ENCODE measurements around the gene ASCL5.
A peak's percentile ranks its signal among the peaks of the same experiment; 100 is the strongest.

ASCL5 gene

DNA sequence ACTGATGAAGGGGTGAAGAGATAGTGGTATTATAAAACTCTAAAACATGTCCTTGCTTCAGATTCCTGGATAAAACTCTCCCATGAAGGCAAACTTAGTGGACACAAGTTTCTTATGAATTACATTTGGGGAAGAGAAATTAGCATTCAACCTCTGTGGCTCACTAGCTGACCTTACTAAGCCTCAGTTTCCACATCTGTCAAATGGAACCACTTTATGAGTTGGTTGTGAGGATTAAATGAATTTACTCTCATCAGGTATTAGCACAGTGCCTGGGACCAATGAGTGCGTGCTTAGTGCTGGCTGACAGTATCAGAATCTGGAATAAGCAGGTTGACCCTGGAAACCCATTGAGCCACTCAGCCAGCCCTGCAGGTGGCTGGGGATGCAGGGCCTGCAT, 17.3 kb downstream of the ASCL5 start:
- no peak for DNase-seq

DNA sequence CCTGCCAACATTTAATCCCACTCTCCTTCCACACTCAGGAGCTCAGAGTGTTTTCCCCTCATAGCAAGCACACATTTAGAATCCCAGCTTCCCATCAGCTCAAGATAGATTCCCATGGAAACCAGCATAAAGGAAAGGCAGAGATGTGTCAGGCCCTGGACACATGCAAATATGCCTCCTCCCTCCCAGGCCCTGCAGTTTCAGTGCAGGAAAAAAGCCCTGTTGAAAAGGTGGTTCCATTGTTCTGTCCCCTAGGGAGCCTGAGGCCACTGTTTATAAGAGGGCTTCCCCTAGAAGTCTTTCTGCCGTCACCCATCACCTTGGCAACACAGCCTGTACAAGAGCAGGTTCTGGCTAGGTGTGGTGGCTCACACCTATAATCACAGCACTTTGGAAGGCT, 18.4 kb downstream of the ASCL5 start:
- no peak for DNase-seq

DNA sequence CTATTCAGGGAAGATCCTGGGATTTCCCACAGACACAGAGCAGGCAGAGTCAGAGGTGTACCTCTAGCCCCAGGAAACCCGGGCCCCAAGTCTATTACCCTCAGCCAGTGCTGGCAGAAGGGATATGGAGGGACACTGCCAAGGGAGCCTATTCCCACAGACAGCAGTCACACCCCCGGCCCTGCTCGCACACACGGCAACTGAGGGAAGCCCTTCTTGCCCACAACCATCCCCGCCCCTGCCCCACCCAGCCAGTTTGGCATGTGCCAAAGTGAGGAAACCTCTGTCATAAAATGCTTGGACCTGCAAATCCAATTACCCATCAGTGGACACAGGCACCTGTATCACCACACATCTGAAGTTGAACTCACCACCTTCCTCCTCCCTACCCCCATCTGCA, 21.3 kb downstream of the ASCL5 start:
- no peak for DNase-seq

DNA sequence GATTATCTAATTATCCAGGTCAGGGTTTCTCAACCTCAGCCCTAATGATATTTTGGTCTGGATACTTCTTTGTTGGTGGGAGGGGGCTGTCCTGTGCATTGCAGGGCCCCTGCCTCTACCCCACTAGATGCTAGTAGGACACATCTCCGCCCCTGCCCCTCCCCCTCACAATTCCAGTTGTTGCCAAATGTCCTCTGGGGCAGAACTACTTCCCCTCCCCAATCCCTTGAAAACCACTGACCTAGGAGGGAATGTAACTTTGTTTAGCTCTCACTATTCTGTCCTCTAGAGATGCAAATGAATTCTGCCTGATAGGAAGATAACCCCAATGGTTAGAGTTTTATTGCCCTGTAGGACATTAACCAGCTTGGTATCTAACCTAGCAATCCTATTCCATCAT, 22.8 kb downstream of the ASCL5 start:
- no peak for DNase-seq

DNA sequence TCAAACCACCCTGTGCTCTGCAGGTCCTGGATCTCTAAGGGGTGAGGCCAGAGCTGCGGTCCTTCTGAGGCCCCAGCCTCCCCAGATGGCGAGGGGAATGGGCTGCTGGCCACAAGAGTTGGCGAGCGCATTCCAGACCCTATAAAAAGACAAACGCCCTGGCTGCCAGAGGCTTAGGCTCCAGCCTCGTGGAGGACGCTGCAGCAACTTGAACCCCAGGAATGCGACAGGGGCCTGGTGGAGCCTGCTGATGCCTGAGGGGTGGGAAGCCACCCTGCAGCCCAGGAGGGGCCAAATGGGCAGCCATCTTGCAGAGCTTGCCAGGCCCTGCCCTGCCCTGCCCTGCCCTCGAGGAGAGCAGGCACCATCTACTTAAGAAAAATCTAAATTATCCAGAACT, 23.3 kb downstream of the ASCL5 start:
- no peak for DNase-seq

DNA sequence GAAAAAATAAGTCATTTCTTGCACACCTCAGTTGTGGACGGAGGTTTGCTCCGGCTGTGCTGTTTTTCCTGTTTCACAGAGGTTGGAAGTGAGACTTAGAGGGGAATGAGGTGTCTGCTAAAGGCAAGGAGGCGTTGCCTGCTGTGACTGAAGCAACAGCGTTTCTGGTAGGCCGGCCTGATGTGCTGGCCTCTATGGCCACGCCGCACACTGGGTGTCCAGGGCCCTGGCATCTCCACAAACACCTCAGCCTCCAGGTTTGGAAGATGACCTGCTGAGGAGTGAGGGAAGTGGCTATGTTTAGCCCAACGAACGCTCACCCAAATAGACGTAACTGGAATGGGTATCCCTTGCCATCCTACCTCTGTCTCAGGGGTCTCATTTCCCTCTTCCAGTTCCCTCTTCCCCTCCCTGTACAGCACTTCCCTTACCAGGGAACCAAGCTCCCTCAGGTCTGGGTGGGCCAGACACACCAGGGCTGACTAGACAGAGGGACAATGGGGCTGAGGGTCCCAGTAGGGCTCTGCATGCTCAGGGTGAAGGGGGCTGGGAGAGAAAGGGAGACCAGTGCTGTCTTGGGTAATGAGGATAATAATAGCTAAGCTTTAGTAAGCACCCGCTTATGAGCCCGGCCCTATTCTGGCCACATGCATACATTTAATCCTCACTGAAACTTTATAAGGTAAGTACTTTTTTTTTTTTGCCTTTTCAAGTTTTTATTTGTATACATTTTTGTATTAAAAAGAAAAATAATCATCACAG, 26.6 kb downstream of the ASCL5 start:
- DNase-seq: no peak

DNA sequence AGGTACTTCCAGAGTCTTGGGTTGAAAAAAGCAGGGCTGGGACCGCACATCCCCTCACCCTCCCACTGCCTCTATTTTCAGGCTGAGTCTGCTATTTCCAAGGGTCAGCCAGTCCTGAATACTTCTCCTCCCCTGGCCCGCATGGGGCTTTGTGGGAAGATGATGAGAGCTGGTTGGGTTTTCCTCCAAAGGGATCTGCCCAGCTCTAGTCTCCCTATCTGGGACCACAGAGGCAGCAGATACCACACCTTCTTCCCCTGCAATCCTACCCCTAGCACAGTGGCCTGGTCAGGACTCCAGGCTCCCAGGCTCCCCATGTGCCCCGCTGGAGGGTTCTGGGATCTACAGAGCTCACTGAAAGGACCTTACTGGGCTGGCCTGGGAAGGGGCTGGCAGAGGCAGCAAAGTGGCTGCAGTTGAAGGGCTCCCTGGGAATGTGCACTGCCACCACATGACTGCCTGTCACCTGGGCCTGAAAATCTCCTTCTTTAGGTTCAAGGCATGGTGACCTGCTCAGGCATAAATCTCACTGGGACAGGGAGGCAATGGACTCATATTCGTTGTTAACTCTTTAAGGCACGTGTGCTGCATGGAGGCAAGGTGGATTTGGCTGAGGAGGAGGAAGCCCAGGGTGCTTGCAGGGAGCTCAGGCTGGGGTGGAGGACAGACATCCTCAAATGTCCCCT, 27.8 kb downstream of the ASCL5 start:
- no peak for DNase-seq

DNA sequence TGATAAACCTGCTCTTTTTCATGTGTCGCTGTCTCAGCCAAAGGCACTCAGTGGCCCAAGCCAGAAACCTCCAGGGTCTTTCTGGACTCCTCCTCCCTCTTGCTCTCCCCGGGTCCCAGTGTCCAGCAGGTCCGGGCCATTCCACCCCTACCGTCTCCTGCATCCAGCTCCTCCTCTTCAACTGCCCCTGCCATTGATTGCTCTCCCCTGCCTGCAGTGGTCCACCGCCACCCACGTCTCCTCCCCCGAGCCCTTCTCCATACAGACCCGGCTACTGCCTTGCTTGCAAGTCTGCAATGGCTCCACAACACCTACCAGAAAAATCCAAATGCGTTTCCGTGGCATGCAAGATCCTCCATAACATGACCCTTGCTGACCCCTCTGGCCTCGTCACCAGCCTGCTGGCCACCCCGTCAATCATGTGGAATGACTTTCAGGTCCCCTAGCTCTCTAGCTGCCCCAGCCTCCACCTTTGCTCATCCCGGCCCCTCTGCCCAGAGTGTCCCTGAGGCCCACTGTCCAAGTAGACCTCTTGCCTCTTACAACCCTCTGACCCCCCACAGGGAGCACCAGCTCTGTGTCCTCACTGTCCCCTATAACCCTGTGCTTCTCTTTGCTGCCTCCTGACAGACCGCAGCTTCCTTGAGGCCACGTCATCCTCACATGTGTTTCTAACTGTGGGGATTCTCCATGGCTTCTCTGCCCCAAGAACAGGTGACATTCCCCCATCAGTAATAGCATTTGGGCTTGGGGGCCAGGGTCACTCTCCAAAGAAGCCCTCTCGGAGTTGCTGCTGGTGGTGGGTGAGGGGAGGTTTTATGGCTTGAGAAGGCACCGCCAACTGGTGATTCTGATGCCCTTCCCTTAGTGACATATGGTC, 29.8 kb downstream of the ASCL5 start:
- no peak for DNase-seq

DNA sequence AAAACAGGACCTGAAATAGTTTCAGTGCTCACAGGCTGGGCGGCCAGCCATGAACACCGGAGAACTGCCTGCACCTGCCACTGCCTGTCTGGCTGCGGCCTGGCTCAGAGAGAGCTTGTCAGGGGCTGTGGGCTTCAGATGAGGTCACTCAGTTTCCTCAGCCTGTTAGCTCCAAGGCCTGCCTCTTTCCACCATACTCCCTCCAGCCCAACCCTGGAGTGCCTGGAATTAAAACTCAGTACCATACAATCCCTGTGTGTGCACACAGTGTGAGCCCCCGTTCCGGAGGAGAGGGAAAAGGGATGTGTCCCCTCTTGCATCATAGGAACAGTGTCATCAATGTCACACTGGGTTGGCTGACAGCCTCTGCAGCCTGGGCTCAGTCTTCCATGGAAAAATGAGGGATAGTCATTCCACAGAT, 30.9 kb downstream of the ASCL5 start:
- DNase-seq: peak; percentile 21

DNA sequence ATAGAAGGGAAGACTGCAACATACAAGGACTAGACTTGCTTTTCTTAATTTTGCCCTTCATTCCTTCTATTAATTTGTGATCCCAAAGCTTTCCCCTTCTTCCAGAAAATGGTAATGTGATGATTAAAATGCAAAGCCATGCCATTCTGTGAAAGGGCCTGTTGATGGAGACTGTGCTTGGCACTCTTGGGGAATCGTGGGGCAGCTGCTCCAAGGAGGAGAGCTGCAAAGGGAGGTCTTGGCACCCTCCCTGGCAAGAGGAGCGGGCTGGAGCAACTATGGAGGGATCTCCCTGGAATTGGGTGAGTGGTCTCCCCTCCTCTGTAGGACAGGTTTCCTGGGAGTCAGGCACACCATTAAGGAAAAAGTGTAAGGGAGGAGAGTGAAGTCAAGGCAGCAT, 31.4 kb downstream of the ASCL5 start:
- no peak for DNase-seq

DNA sequence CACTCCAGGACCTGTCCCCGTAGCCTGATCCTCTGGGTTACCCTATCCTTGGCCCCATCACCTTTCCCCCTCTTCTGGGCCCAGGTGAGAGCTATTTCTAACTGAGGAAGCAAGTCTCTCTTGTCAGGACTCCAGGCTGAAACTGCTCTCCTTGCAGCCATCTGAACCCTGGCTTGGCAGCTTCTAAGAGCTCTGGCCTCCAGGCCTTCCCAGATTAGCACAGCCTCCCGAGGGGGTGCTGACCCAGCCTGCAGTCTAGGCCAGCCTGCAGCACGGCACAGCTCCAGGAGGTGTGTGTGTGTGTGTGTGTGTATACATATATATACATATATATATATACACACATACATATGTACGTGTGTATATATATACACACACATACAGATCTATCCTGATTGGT, 32.2 kb downstream of the ASCL5 start:
- no peak for DNase-seq

DNA sequence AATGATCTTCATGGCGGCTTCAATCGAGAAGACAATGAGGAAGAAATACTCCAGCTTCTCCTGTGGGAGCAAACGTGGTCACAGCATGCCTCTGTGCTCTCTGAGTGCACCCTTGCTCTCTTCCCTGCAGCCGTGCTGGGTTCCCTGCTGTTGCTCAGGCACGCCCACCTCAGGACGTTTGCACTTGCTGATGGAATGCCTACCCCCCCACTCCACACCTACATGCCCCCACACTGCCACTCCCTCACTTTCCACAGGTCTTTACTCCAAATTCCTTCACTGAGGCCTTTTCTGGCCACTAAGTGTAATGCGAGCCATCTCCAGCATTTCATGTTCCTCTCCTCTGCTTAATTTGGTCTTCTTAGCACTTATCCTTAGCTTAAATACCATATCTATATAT, 33.0 kb downstream of the ASCL5 start:
- DNase-seq: no peak

DNA sequence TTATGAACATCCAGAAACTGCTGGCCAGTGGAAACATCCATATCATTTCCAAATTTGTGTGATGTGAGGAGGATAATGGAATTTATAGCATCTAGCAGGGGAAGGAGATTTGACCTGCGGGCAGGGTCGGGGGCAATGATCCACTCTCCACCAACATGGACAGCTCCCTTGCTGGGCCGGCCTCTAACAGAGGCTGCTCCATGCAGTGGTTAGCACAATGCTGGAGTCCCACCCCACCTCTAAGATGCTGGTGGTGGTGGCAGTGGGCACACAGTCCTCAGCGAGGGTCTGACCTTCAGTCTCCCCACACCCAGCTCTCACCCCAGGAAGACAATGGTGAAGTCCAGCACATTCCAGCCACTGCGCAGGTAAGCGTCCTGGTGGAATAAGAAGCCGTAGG, 33.4 kb downstream of the ASCL5 start:
- DNase-seq: no peak

DNA sequence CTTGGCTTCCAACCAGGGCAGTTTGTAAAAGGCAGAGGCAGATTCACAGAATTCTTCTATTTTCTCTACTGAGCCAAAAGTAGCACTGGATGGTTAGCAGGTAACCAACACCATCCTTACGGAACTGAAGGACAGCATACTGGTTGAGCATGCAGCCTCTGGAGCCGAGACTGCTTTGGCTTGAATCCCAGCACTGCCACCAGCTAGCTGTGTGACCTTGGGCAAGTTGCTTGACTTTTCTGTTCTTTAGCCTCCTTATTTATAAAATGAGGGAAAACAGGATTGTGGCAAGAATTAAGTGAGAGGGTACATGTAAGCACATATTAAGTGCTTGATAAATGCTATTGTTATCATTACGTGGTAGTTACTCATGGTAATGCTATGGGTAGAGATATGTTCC, 34.2 kb downstream of the ASCL5 start:
- DNase-seq: no peak

DNA sequence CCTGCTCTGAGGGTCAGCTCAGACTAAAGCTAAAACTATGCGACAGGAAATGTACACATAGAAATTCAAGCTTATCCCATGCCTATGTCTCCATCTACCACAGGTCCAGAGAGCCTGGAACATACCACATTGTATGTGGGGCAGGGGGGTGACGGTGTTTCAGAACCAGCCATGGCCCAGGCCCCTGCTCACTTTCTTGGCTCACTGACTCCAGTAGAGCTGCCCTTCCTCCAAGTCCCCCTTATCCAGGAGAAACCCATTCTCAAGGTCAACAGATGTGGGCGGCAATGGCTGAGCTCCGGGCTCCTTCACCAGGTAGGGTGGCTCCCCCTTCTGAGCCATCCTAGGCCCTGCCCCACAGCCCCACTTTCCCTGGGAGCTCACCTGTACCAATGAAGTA, 35.7 kb downstream of the ASCL5 start:
- no peak for DNase-seq

DNA sequence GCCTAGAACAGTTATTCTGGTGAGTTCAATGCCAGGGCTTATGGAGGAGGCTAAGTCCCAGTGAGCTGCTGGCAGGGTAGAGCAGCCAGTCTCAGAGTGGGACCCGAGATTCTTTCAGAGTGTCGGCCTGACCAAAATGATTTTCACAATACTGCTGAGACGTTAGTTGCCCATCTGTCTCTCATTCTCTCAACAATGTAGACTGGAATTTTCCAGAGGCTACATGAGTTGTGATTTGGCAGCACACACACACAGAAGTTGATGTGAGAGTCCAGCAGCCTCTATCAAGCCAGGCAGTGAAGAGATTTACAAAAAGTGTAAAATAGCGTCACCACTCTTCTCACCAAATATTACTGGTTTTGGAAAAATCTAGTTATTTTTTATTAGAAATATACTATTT, 36.4 kb downstream of the ASCL5 start:
- no peak for DNase-seq

DNA sequence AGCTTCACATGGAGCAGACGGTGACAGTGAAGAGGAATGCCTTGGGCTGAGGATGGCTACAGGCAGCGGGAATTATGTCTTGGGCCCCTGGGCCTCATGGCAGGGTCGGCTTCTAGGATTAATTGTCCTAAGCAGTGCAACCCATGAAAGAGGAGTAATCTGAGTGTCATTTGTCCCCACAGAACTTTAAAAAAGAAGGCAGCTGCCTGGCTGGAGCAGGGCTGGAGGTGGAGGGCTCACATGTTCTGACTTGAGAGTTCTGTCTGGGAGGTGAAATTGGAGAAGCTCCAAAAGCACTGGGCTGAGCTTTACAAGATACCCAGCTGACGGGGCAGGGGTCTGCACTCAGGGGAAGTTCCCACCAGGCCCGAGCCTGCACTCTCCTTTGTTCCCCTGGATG, 37.4 kb downstream of the ASCL5 start:
- no peak for DNase-seq

DNA sequence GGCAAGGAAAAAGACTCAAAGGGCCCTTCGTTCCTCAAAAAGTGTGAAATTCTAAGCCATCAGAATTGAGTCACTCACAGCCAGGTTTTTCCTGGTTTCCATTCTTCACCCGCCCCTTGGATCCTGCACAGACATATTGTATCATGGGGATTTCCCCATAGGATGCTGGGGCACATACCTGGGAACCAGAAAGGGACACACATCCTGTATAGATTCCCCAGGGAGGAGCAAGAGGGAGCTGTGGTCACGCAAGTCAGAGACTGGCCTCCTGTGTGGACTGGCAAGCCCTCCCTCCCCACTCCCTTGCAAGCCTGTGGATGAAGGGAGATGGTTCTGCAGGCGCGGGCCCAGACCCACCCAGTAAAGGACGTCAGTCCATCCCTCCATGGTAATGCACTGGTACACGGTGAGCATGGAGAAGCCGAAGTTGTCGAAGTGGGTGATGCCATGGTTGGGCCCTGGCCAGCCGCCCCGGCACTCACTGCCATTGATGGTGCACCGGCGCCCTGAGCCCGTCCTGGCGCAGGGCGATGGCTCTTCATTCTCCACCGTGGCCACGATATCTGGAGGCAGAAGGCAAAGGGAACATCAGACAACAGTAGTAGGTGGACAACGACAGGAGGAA, 38.0 kb downstream of the ASCL5 start:
- no peak for DNase-seq

DNA sequence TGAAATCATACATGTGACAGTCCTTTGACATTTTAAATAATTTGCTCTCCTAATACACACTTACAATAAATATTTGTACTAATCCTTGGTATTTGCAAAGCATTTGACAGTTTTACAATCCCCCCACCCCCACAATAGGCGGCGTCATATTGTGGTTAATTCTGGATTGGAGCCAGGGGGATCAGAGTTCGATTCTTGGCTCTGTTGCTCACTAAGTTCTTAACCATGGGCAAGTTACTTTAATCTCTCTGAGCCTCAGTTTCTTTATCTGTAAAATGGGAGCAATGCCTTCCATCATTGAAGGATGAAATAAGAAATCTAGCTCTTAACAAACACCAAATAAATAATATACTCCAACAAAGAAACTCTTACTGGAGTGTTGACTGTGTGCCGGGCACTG, 38.6 kb downstream of the ASCL5 start:
- no peak for DNase-seq

DNA sequence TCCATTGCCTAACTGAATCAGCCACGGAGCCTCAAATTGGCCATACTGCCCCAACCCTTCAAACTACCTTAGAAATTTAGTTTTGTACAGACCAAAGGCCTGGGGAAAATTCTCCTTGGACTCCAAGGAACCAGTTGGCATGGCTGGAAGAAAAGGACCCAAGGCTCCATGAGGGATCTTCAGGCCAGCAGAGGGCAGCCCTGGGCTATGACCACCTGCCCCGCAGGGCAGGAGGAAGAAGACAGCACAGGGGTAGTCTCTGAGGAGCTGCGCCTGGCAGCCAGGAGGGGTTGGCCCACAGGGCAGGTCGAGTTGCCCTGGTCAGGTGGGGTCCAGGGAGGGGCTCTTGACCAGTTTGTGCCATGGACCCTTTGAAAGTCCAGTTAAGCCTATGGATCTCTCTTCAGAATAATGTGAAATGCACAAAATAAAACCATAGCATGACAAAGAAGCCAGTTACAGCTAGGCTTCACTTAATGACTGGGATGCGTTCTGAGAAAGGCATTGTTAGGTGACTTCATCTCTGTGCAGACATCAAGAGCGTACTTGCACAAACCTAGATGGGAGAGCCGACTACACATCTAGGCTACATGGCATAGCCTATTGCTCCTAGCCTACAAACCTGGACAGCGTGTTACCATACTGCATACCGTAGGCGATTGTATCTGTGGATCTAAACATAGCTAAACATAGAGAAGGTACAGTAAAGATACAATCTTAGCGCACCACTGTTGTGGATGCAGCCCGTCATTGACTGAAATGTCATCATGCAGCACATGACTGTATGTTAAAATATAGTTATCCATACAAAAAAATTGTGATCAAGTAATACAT, 40.9 kb downstream of the ASCL5 start:
- peak; percentile 11 for DNase-seq

DNA sequence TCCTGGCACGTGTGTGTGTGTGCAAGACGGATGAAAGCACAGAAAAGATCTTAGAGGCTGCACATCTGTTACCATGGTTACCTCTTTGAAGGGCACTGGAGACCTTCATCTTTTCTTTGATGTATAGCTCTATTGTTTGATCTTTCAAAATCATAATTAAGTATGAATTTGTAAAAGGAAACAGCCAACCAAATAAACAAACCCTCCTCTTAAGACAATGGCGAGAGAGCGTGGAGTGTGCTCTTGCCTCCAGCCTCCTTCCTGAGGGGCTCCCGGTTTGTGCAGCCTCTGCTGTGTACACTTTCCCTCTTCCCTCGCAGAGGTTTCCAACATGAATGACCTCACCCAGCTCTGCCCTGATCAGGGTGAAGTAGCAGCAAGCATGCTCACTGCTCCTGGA, 42.7 kb downstream of the ASCL5 start:
- DNase-seq: no peak

DNA sequence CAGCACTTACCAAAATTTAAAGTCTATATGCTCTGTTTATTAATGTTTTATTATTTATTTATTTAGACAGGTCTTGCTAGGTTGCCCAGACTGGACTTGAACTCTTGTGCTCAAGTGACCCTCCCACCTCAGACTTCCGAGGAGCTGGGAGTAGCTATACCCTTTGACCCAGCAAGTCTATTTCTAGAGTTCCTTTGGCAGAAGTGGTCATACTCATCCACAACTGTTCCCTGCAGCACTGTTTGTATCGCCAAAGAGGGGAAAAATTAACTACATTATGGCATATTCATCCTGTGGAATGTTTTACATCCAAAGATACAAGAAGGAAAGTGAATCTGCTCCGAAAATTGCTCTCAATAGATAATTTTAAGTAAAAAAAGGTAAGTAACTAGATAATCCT, 43.2 kb downstream of the ASCL5 start:
- no peak for DNase-seq

Measured in SHP77 treated with DMSO at 0.1 percent for 48 hours (cell line).